MV-4-11 (cell line): Measurements from ENCODE around the gene OGFOD3.
A peak's percentile ranks its signal among the peaks of the same experiment; 100 is the strongest.
"Not testable (repeated sequence)": the region's sequence is repeated elsewhere in the genome, so short reads cannot be mapped to it uniquely, and the experiment has no call there.

ENCODE experiments used
- DNase-seq: peaks from one replicate; lab custom pipeline; 2025; lab: John Stamatoyannopoulos, UW

OGFOD3 gene

GRCh38 chr17:82373072-82373452 lies 45.3 kb downstream of the OGFOD3 start:
- DNase-seq: not testable (repeated sequence)

- DNase-seq: peak; percentile 9
These were observed 45.9 kb downstream of the OGFOD3 start for GRCh38 chr17:82372249-82373071.

- DNase-seq: no peak
These were observed 46.8 kb downstream of the OGFOD3 start, which contains the start of gene UTS2R for GRCh38 chr17:82371333-82372248. UTS2R (plus strand) TSS chr17:82371765; CDS start chr17:82374325, 2,560 bp downstream.

- DNase-seq: peak; percentile 12
These were observed 47.7 kb downstream of the OGFOD3 start for GRCh38 chr17:82370471-82371332.

GRCh38 chr17:82369211-82369610 lies 49.2 kb downstream of the OGFOD3 start:
- no peak for DNase-seq

GRCh38 chr17:82367724-82368524 lies 50.5 kb downstream of the OGFOD3 start:
- peak; percentile 63 for DNase-seq

GRCh38 chr17:82366749-82367148 lies 51.6 kb downstream of the OGFOD3 start:
- no peak for DNase-seq

- DNase-seq: no peak
These were observed 52.6 kb downstream of the OGFOD3 start for GRCh38 chr17:82365606-82366295.

- no peak for DNase-seq
These were observed 56.3 kb downstream of the OGFOD3 start for GRCh38 chr17:82361885-82362633.

- DNase-seq: not testable (repeated sequence)
These were observed 58.8 kb downstream of the OGFOD3 start for GRCh38 chr17:82359451-82360074.

- peak; percentile 41 for DNase-seq
These were observed 59.7 kb downstream of the OGFOD3 start, which contains the start of gene TEX19 for GRCh38 chr17:82358465-82359350. TEX19 (plus strand) TSS chr17:82359247; CDS start chr17:82362151, 2,904 bp downstream.

GRCh38 chr17:82357394-82357793 lies 61.0 kb downstream of the OGFOD3 start:
- DNase-seq: no peak

- no peak for DNase-seq
These were observed 61.5 kb downstream of the OGFOD3 start for GRCh38 chr17:82356845-82357355.

GRCh38 chr17:82355770-82356427 lies 62.5 kb downstream of the OGFOD3 start:
- no peak for DNase-seq

GRCh38 chr17:82354804-82355308 lies 63.5 kb downstream of the OGFOD3 start:
- no peak for DNase-seq

- no peak for DNase-seq
These were observed 64.9 kb downstream of the OGFOD3 start for GRCh38 chr17:82353484-82353883.
